GM12878 (cell line): ENCODE data around the gene RTN4RL1. TPM values are rescaled to one million over a fixed set of nuclear protein-coding genes. Genes with fewer than 3 reads are reported as not detected.

ENCODE experiments used
- ATAC-seq: fragments of 200-7000 bp; cut with Tn5 transposase; 3 replicates; pipeline ENCODE4 v1.9.1; 2020; ENCODE audit warnings: mild to moderate bottlenecking, moderate library complexity
- BruUV-seq: library from RNA; stranded (reverse); fragments of 400-500 nt; replicated peaks from 2 replicates; lab custom pipeline; 2021; lab: Mats Ljungman, UMichigan
- CTCF ChIA-PET: fragments of 300-600 bp; sonication (Branson Sonifier 250); formaldehyde crosslinking; extraction: SDS; loops from one replicate; lab custom pipeline; 2021; ENCODE audit warnings: inconsistent platforms; lab: Yijun Ruan, JAX
- POLR2A ChIA-PET: fragments of 350-600 bp; formaldehyde crosslinking; extraction: SDS; loops from one replicate; lab custom pipeline; 2021; ENCODE audit warnings: inconsistent platforms; lab: Charles Lee
- RAD21 ChIA-PET: fragments of 300-600 bp; sonication (Branson Sonifier 250); formaldehyde crosslinking; loops from one replicate; lab custom pipeline; 2023; ENCODE audit warnings: antibody characterized with exemption; ENCODE audit not compliant: unreplicated experiment; lab: Charles Lee
- SMC1A ChIA-PET: fragments of 300-600 bp; sonication (Branson Sonifier 250); formaldehyde crosslinking; loops from one replicate; lab custom pipeline; 2023; ENCODE audit not compliant: unreplicated experiment, uncharacterized antibody; lab: Charles Lee
- DNase-seq: peaks from one replicate; pipeline ENCODE4 v3.0.0-alpha.2; 2011; ENCODE audit warnings: low read depth, low spot score
- FAIRE-seq: peaks from 3 replicates; lab custom pipeline; 2011; peaks lifted over from hg19 to GRCh38; lab: Jason Lieb, UNC
- H2AFZ ChIP-seq: 2 replicates; pipeline ENCODE4 v1.6.0; 2011; ENCODE audit warnings: low read depth, low read length, control low read depth; ENCODE audit not compliant: control insufficient read depth
- H3K27ac ChIP-seq: 2 replicates; pipeline ENCODE4 v1.5.1; 2011; ENCODE audit warnings: control low read depth; ENCODE audit not compliant: control insufficient read depth, insufficient read depth
- H3K27me3 ChIP-seq, 2 experiments: replicated peaks in 1 of 2; 2 replicates each; pipeline versions ENCODE4 v1.6.0 to v1.6.1; 2011; ENCODE audit warnings: low read length in 1 of 2; ENCODE audit not compliant: control insufficient read depth in 2 of 2, insufficient read depth in 2 of 2
- H3K36me3 ChIP-seq, 2 experiments: 2 replicates each; pipeline ENCODE4 v1.5.1; 2011; ENCODE audit warnings: low read length in 1 of 2; ENCODE audit not compliant: control insufficient read depth in 2 of 2, insufficient read depth in 2 of 2
- H3K4me1 ChIP-seq: 2 replicates; pipeline ENCODE4 v1.6.1; 2011; ENCODE audit warnings: mild to moderate bottlenecking, low read length, moderate library complexity, mixed read lengths; ENCODE audit not compliant: control insufficient read depth, insufficient read depth
- H3K4me2 ChIP-seq: 2 replicates; pipeline ENCODE4 v1.6.0; 2011; ENCODE audit warnings: control low read depth; ENCODE audit not compliant: control insufficient read depth, insufficient read depth
- H3K4me3 ChIP-seq: fragments of 200-600 bp; sonication (generic); 2 replicates; pipeline ENCODE4 v1.5.1; 2016
- H3K79me2 ChIP-seq: 2 replicates; pipeline ENCODE4 v1.6.0; 2011; ENCODE audit warnings: low read length; ENCODE audit not compliant: control insufficient read depth, insufficient read depth
- H3K9ac ChIP-seq: 2 replicates; pipeline ENCODE4 v1.8.0; 2011; ENCODE audit warnings: low read length, control low read depth, mixed read lengths; ENCODE audit not compliant: control insufficient read depth, insufficient read depth
- H3K9me3 ChIP-seq: replicated peaks from 3 replicates; pipeline ENCODE4 v1.5.1; 2011; ENCODE audit warnings: mild to moderate bottlenecking, low read length; ENCODE audit not compliant: control insufficient read depth, insufficient read depth
- H4K20me1 ChIP-seq: 2 replicates; pipeline ENCODE4 v1.6.0; 2011; ENCODE audit not compliant: control insufficient read depth, insufficient read depth
- BCL3 ChIP-seq: IDR thresholded peaks from 2 replicates; pipeline ENCODE4 v1.6.1; 2011; ENCODE audit warnings: borderline replicate concordance, low read depth, mild to moderate bottlenecking, moderate library complexity, low read length; ENCODE audit not compliant: insufficient read depth, poor library complexity, severe bottlenecking
- CREB1 ChIP-seq: IDR thresholded peaks from 2 replicates; pipeline ENCODE4 v1.6.1; 2012; ENCODE audit warnings: low read depth, mild to moderate bottlenecking, inconsistent platforms
- FOXM1 ChIP-seq: IDR thresholded peaks from 2 replicates; pipeline ENCODE4 v1.6.1; 2012; ENCODE audit warnings: low read depth, mild to moderate bottlenecking, inconsistent platforms, low read length, moderate library complexity
- KDM1A ChIP-seq: fragments of 200-600 bp; sonication (generic); IDR thresholded peaks from 2 replicates; pipeline ENCODE4 v1.6.1; 2016; ENCODE audit warnings: borderline replicate concordance
- MTA3 ChIP-seq: IDR thresholded peaks from 2 replicates; pipeline ENCODE4 v1.6.1; 2012; ENCODE audit warnings: low read length, inconsistent platforms, borderline replicate concordance
- NFIC ChIP-seq: IDR thresholded peaks from 2 replicates; pipeline ENCODE4 v1.6.1; 2012; ENCODE audit warnings: low read depth, mild to moderate bottlenecking, inconsistent platforms, low read length, moderate library complexity
- NKRF ChIP-seq: fragments of 450-650 bp; conservative IDR thresholded peaks from 2 replicates; pipeline ENCODE4 v1.6.1; 2017; ENCODE audit warnings: mild to moderate bottlenecking, moderate library complexity
- PML ChIP-seq: IDR thresholded peaks from 2 replicates; pipeline ENCODE4 v1.6.1; 2012; ENCODE audit warnings: low read length, inconsistent platforms
- POLR2A ChIP-seq: IDR thresholded peaks from 2 replicates; pipeline ENCODE4 v1.6.1; 2011; ENCODE audit warnings: low read depth, mild to moderate bottlenecking, low read length
- POLR2AphosphoS2 ChIP-seq: IDR thresholded peaks from 2 replicates; pipeline ENCODE4 v1.6.1; 2011; ENCODE audit warnings: low read depth, mild to moderate bottlenecking, low read length, improper control_type of control experiment, moderate library complexity
- PRDM15 ChIP-seq: fragments of 450-650 bp; formaldehyde crosslinking; IDR thresholded peaks from 2 replicates; pipeline ENCODE4 v1.4.0; 2020; ENCODE audit warnings: mild to moderate bottlenecking, moderate library complexity
- SMAD5 ChIP-seq: IDR thresholded peaks from 2 replicates; pipeline ENCODE4 v1.6.1; 2016; ENCODE audit warnings: antibody characterized with exemption, low read depth
- ZBED1 ChIP-seq: IDR thresholded peaks from 2 replicates; pipeline ENCODE4 v1.6.1; 2016; ENCODE audit warnings: borderline replicate concordance
- WGBS: methylation state at CpG from one replicate; pipeline ENCODE4 v1.1.6; 2016; ENCODE audit warnings: low lambda C conversion rate; ENCODE audit not compliant: insufficient replicate concordance, insufficient coverage; ENCODE audit errors: missing lambda C conversion rate; 5-methylcytosine and 5-hydroxymethylcytosine counted together
- in situ Hi-C: fragments of 300-500 bp; cut with MboI; formaldehyde crosslinking; loops from 9 replicates; pipeline ENCODE4 v1.14.3; 2018; ENCODE audit warnings: mixed read lengths
- intact Hi-C: fragments of 100-400 bp; cut with micrococcal nuclease; formaldehyde crosslinking; loops from one replicate; pipeline ENCODE4 v1.14.2; 2022; ENCODE audit not compliant: unreplicated experiment
- polyA plus RNA-seq, 11 experiments: library from polyadenylated mRNA; depleted of rRNA in 4 of 11; unstranded in 6 of 11; stranded (reverse) in 5 of 11; fragments of >200 nt; fragmentation: Nextera tagmentation in 4 of 11; fragmentation: Illumina TruSeq in 1 of 11; extraction: Ambion mirVana in 4 of 11; extraction: Trizol in 1 of 11; gene quantifications; 1 replicate in 1 of 11; 2 replicates in 10 of 11; pipeline versions ENCODE4 v1.2.1 to v1.2.3, GENCODE V29; 2011 to 2016; ENCODE audit warnings: inconsistent platforms in 2 of 11, missing spikeins in 2 of 11, low read depth in 1 of 11
- total RNA-seq, 4 experiments: library from RNA; depleted of rRNA in 3 of 4; stranded (reverse); fragments of >200 nt in 3 of 4; fragmentation: Illumina TruSeq in 1 of 4; extraction: Trizol in 1 of 4; gene quantifications; 2 replicates each; pipeline versions ENCODE4 v1.2.1 to v1.2.3, GENCODE V29; 2013 to 2021

The RTN4RL1 gene
- total and polyA plus RNA-seq, 10 of the 15 experiments (the other 5 are each of a cell fraction or from before 2014, with no cell fraction given) = 0.08 to 0.11 (median 0.10) TPM; not detected in 7

- Histone ChIP-seq H3K4me3 (no peak overlapping the region), H3K36me3 (peaks cover 21 to 31% of the 10 kb centered on the region in 2 experiments), H4K20me1 (no peaks in the 10 kb centered on the region), H3K27me3 (no peaks in the 10 kb centered on the region), H3K79me2 (peaks cover 18% of the 10 kb centered on the region), H3K27ac (peak overlapping the region; percentile 34; the same call in 1 of the 2 replicates), H3K4me2 (no peak overlapping the region), H3K4me1 (peaks cover 38% of the 10 kb centered on the region), H2AFZ (no peak overlapping the region)
- no TSS peak for BruUV-seq
- FAIRE-seq (peak; percentile 23), ATAC-seq (no peak)
- ChIA-PET POLR2A (interaction anchor here (12.5 kb wide), 1 partner anchor 24 kb away, joined by 148 read pairs; no protein-coding TSS in a partner anchor), SMC1A (interaction anchor here (0.6 to 3.9 kb wide), 11 partner anchors 20 to 182 kb away, joined by 3 to 27 read pairs (median 3); no protein-coding TSS in a partner anchor), CTCF (interaction anchor here (0.7 to 2.6 kb wide), 9 partner anchors 24 to 185 kb away, joined by 3 to 19 read pairs (median 5); no protein-coding TSS in a partner anchor), RAD21 (interaction anchor here (0.9 to 2.9 kb wide), 7 partner anchors 9 to 181 kb away, joined by 3 to 12 read pairs (median 4); partner anchors contain the start of gene HIC1)
- intact Hi-C loops = no loop called here
- 45% methylated on average over 16 of the region's 16 CpGs for WGBS
- peak; percentile 43; the same call in 1 of the 2 replicates for TF ChIP-seq PML
- TF ChIP-seq MTA3 = peak; percentile 71
- peak; percentile 42; the same call in 1 of the 2 replicates for TF ChIP-seq FOXM1
- no peak for TF ChIP-seq BCL3
- peak; percentile 11; the same call in 1 of the 2 replicates for TF ChIP-seq SMAD5
- TF ChIP-seq NFIC = peak; percentile 27; the same call in 1 of the 2 replicates
- peak; percentile 53; the same call in 1 of the 2 replicates for TF ChIP-seq POLR2AphosphoS2
- TF ChIP-seq NKRF = no peak
- TF ChIP-seq PRDM15 (CRISPR knock-in tag) = no peak
- TF ChIP-seq KDM1A = no peak
- TF ChIP-seq ZBED1 = peak; percentile 22
- TF ChIP-seq POLR2A = peak; percentile 50; the same call in 1 of the 2 replicates
- 0 out of 2 replicates have a peak, but pooled peaks have one; percentile 5 for TF ChIP-seq CREB1
- TF ChIP-seq, all 136 proteins: peak for 9
- no peak for DNase-seq
- no peaks in the 10 kb centered on the region for H3K9me3 ChIP-seq
- in situ Hi-C loops = loop anchor here (10.0 kb wide), 1 partner anchor 181 kb away; no protein-coding TSS in a partner anchor
- no peak overlapping the region for H3K9ac ChIP-seq
These were observed 38.4 kb upstream of the RTN4RL1 start for GRCh38 chr17:2063261-2064146.
